G401 (cell line): Measurements from ENCODE around the gene HRH1. TPM values are rescaled to one million over a fixed set of nuclear protein-coding genes. Genes with fewer than 3 reads are reported as not detected.
"Not testable (repeated sequence)": the region's sequence is repeated elsewhere in the genome, so short reads cannot be mapped to it uniquely, and the experiment has no call there.

Experiments
- DNase-seq: peaks from one replicate; pipeline ENCODE4 v3.0.0-alpha.2; 2015; ENCODE audit warnings: low spot score
- in situ Hi-C: cut with HindIII; loops from 2 replicates; pipeline ENCODE4 v1.10.0; 2016; ENCODE audit warnings: low sequenced_read_pairs, mixed read lengths
- total RNA-seq: library from RNA; depleted of rRNA; stranded (reverse); fragments of >200 nt; shearing (Covaris generic); gene quantifications from 2 replicates; pipeline ENCODE4 v1.2.3, GENCODE V29; 2014; rRNA removed

HRH1 gene
- total RNA-seq, result not detected in 2 replicates

GRCh38 chr3:11154036-11154952, at the start of gene HRH1:
TSS of gene HRH1 (plus strand) at chr3:11154493. CDS start at chr3:11259038, 104,545 bp downstream.
- in situ Hi-C loops, result no loop called here

DNA sequence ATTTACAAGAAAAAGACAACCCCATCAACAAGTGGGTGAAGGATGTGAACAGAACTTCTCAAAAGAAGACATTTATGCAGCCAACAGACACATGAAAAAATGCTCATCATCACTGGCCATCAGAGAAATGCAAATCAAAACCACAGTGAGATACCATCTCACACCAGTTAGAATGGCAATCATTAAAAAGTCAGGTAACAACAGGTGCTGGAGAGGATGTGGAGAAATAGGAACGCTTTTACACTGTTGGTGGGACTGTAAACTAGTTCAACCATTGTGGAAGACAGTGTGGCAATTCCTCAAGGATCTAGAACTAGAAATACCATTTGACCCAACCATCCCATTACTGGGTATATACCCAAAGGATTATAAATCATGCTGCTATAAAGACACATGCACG, 41.0 kb upstream of the HRH1 start:
- DNase-seq, in situ Hi-C loops: not testable (repeated sequence)

More at GRCh38 chr3:11154036-11154952, at the start of gene HRH1:
- DNase-seq, result no peak

GRCh38 chr3:11115548-11115947, 38.7 kb upstream of the HRH1 start:
- DNase-seq, result no peak
- in situ Hi-C loops, result no loop called here

- DNase-seq, result no peak
- in situ Hi-C loops, result no loop called here
Observed at GRCh38 chr3:11116336-11117059, 37.8 kb upstream of the HRH1 start.

GRCh38 chr3:11117591-11117990, 36.7 kb upstream of the HRH1 start:
- in situ Hi-C loops, result no loop called here
- DNase-seq, result no peak

DNA sequence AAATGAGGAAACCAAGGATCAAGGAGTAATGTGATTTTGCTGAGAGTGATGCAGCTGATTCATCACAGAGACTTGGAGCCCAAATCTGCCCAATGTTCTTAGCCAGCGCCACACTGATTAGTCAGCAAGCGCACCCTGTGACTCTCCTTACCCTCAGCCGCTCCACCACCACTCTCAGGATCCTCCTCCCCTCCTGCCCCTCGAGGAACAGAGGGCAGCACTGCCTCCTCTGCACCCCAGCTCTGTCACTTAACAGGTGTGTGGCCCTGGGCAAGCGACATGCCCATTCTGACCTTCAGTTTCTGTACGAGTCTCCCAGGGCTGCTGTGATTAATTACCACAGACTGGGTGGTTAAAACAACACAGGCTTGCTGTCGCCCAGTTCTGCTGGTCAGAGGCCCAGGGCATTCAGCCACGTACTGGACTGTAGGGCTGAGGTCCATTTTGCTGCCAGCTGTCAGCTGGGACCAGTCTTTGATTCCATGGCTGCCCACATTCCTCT, 36.1 kb upstream of the HRH1 start:
- in situ Hi-C loops, result no loop called here
- DNase-seq, result no peak

GRCh38 chr3:11120091-11120805, 34.0 kb upstream of the HRH1 start:
- no peak for DNase-seq
- in situ Hi-C loops, result no loop called here

DNA sequence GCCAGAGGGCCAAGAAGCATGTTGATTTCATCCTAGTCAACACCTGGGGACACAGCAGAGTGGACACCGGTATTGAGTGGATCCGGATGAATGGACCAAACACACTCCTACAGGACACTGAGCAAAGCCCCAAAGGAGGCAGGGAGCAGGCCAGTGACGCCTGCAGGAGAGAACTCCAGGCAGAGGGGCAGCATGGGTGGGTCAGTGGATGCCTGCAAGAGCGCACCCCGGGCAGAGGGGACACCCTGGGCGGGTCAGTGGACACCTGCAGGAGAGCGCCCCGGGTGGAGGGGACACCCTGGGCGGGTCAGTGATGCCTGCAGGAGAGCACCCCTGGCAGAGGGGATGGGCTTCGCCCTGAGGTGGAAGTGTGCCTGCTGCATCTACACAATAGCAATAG, 27.6 kb upstream of the HRH1 start:
- no peak for DNase-seq
- in situ Hi-C loops, result no loop called here

DNA sequence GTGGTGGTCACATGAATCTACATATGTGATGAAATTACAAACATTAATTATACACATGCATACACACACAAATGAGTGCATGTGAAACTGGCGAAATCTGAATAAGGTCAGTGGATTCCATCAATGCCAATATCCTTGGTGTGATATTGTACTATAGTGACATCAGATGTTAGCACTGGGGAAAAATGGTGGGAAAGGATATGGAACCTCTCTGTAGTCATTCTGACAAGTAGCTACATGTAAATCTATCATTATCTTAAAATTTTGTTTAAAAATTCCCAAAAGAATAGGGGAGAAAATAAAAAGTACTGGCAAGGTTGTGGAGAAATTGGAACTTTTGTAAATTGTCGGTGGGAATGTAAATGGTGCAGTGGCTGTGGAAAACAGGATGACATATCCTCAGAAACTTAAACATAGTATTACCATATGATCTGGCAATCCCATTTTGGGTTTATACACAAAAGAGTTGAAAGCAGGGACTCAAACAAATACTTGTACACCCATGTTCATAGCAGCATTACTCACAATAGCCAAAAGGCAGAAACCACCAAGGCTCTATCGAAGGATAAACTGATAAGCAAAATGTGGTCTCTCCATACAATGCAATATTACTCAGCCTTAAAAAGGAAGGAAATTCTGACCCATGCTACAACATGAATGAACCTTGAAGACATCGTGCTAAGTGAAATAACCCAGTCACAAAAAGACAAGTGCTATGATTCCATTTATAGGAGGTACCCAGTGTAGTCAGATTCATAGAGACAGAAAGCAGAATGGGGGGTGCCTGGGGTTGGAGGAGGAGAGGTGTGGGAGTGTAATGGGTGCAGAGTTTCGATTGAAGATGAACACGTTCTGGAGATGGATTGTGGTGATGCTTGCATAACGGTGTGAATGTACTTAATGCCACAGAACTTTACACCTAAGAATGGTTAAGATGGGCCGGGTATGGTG, 25.3 kb upstream of the HRH1 start:
- DNase-seq, result no peak
- in situ Hi-C loops, result no loop called here

DNA sequence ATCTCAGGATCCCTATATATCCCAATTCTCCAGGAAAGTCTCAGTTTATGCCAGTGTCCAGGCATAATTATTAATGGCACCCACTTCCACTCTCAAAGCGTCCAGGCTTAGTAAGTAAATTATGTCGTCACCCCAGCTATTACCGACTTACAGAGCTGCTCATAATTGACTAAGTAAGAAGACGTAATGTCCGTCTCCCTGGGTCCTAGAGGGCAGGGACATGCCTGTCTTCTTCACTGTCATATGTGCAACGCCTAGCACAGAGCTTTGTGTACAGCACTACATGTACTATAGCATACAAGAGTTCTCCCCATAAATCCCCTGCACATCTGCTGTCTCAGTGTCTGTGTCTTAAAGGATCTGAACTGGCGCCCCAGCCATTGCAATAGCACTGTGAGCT, 23.9 kb upstream of the HRH1 start:
- in situ Hi-C loops, result no loop called here

GRCh38 chr3:11131371-11131770, 22.9 kb upstream of the HRH1 start:
- no peak for DNase-seq
- in situ Hi-C loops, result no loop called here

More for the DNA sequence above, 23.9 kb upstream of the HRH1 start:
- no peak for DNase-seq

DNA sequence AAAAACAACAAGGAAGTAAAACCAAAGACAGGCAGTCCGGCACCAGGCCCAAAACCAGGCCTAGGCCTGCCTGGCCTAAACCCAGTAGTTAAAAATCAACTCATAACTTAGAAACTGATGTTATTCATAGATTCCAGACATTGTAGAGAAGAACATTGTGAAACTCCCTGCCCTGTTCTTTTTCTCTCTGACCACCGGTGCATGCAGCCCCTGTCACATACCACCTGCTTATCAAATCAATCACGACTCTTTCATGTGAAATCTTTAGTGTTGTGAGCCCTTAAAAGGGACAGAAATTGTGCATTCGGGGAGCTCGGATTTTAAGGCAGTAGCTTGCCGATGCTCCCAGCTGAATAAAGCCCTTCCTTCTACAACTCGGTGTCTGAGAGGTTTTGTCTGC, 22.4 kb upstream of the HRH1 start:
- DNase-seq, in situ Hi-C loops: not testable (repeated sequence)

- DNase-seq, result no peak
- in situ Hi-C loops, result no loop called here
Observed at GRCh38 chr3:11132861-11133260, 21.4 kb upstream of the HRH1 start.

- no peak for DNase-seq
- in situ Hi-C loops, result no loop called here
Observed at GRCh38 chr3:11134794-11135193, 19.5 kb upstream of the HRH1 start.

DNA sequence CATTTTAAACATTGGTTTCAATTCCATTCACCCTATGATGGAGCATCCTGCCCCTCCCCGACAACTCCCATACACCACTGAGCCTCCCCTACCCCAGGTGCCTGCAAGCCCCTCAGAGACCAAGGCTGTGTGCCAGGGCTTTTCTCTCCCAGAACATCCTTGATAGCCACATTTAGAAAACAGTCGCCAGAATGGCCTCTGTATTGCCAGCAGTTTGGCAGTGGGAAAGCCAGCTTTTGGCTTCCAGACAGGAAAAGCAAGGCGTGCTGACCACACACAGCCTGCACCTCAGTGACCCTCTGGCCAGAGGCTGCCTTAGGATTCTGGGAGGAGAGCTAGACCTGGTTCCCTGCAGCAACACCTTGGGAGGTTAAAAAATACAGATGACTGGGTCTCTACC, 18.2 kb upstream of the HRH1 start:
- in situ Hi-C loops, result no loop called here
- no peak for DNase-seq

DNA sequence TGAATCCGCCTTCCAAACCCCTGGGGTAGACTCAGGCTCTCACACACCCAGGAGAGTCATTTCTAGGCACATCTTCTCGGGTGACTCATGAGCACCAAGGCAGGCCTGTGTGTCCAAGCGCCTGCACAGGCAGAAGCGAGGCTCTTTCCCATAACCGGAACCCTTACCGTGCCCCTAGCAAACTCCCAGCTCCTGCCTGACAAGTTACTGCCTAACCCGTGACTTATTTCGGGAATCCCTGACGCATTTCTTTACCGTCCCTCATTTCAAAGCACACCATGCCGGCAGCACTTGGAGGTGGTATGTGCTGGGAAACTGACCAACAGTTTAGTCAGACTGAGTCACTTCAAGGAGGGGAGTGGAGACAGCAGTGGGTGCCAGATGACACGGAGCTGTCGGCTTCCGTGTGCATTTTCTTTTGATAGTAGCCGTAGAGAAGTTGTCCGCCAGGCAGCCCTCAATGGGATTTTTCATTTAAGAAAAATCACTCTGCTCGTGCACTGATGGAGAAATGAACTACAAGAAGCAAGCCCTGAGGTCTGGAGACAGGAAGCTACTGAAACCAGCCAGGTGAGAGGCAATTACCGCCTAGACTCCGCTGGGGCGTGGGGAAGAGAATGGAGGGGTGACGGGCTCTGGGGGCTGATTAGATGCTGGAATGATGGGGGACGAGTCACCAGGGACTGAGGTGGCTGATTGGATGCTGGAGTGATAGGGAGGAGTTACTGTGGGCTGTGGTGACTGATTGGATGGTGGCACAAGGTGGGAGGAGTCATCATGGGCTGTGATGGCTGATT, 17.3 kb upstream of the HRH1 start:
- in situ Hi-C loops, result no loop called here
- no peak for DNase-seq

GRCh38 chr3:11137627-11137959, 16.7 kb upstream of the HRH1 start:
- DNase-seq, result no peak
- in situ Hi-C loops, result no loop called here

- in situ Hi-C loops, result no loop called here
- DNase-seq, result no peak
Observed at GRCh38 chr3:11138371-11138770, 15.9 kb upstream of the HRH1 start.
